ENCODE data around the gene TECPR1. TPM values are rescaled to one million over a fixed set of nuclear protein-coding genes. Genes with fewer than 3 reads are reported as not detected.

TECPR1 gene
- total RNA-seq, 4 donors from 2014 or later: 16.1 to 32.4 (median 22.5) TPM

DNA sequence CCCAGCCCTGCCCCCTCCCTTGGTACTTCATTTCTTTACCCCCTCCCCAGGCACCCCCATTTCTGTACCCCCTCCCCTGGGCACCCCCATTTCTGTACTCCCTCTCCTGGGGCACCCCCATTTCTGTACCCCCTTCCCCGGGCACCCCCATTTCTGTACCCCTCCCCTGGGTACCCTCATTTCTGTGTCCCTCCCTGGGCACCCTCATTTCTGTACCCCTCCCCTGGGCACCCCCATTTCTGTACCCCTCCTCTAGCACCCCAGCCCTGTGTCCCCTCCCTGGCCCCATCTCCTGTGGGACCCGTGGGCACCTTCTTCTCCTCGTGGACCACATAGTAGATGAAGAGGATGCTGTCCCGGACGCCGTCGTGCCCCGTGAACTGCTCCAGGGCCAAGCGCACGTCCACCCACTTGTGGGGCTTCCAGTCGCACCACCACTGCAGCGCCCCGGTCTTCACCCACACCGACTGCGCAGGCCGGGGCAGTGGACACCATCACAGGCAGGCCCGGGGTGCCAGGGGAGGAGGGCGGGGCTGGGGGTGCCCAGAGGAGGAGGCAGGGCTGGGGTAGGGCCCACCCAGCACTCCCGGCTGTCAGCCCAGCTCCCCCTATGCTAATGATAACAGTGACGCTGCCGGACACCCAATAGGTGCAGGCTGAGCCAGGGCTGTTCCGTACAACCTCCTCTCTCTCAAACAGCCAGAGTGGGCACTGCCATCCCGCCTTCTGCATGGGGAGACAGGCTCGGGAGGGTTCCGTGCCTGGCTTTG, 20.4 kb downstream of the TECPR1 start:
- 88% methylated on average over 10 of the region's 25 CpGs for WGBS
- Histone ChIP-seq H3K27me3 (no peaks in the 10 kb centered on the region), H3K36me3 (peaks cover 14 to 88% (median 81%) of the 10 kb centered on the region in 4 donors), H3K4me3 (no peak overlapping the region), H3K9me3 (no peaks in the 10 kb centered on the region), H3K27ac (replicated peaks in 1 of 4) (no peak overlapping the region), H3K4me1 (no peaks in the 10 kb centered on the region)
- no peak for DNase-seq (ENCODE audit: extremely low spot score)
- intact Hi-C loops (cut with DNase I): no loop called here
- TF ChIP-seq POLR2AphosphoS5 (IDR thresholded peaks at IDR 0.05) (no peak), POLR2A (IDR thresholded peaks at IDR 0.05; ENCODE audit: low read depth) (no peak), CTCF (IDR thresholded peaks at IDR 0.05) (no peak), EP300 (IDR thresholded peaks at IDR 0.05) (no peak)

GRCh38 chr7:98230746-98231471, 21.1 kb downstream of the TECPR1 start:
- intact Hi-C loops (cut with DNase I): no loop called here
- no peaks in the 10 kb centered on the region for H3K4me1 ChIP-seq
- no peak overlapping the region for H3K4me3 ChIP-seq
- no peaks in the 10 kb centered on the region for H3K9me3 ChIP-seq
- H3K27me3 ChIP-seq: no peaks in the 10 kb centered on the region
- H3K36me3 ChIP-seq: peaks cover 12 to 88% (median 81%) of the 10 kb centered on the region in 4 donors
- DNase-seq (ENCODE audit: extremely low spot score): no peak
- WGBS: 92% methylated on average over 5 of the region's 30 CpGs
- no peak for TF ChIP-seq CTCF (IDR thresholded peaks at IDR 0.05)
- TF ChIP-seq POLR2A (IDR thresholded peaks at IDR 0.05; ENCODE audit: low read depth): no peak
- TF ChIP-seq EP300 (IDR thresholded peaks at IDR 0.05): no peak
- TF ChIP-seq POLR2AphosphoS5 (IDR thresholded peaks at IDR 0.05): no peak
- H3K27ac ChIP-seq (replicated peaks in 1 of 4): no peak overlapping the region

DNA sequence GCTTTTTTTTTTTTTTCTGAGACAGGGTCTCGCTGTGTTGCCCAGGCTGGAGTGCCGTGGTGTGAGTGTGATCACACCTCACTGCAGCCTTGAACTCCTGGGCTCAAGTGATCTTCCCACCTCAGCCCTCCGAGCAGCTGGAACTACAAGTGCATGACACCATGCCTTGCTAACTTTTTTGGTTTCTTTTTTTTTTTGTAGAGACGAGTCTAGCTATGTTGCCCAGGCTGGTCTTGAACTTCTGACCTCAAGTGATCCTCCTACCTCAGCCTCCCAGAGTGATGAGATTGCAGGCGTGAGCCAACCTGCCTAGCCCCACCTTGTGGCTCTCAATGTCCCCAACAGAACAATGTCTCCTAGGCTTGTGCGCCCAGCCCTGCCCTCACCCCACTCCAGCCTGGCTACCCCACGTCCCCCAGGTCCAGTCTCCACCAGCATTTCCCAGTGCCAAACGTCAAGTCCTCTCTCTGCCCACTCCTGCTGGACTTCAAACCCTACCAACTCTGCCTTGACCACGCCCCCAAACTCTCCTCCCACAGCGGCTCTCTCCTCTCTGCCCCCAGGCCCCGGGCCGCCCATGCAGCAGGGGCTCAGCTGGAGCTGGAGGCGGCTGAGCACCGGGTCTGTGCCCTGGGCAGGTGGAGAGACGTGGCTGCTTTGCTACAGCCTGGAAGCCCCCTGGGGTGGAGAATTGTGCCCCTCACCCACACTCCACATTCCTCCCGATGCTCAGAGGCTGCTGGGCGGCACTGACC, 21.9 kb downstream of the TECPR1 start:
- H3K4me3 ChIP-seq: no peak overlapping the region
- H3K27me3 ChIP-seq: no peaks in the 10 kb centered on the region
- 86% methylated on average over 11 of the region's 17 CpGs for WGBS
- no peak for DNase-seq (ENCODE audit: extremely low spot score)
- intact Hi-C loops (cut with DNase I): no loop called here
- no peak for TF ChIP-seq POLR2A (IDR thresholded peaks at IDR 0.05; ENCODE audit: low read depth)
- TF ChIP-seq CTCF (IDR thresholded peaks at IDR 0.05): no peak
- TF ChIP-seq POLR2AphosphoS5 (IDR thresholded peaks at IDR 0.05): no peak
- no peak for TF ChIP-seq EP300 (IDR thresholded peaks at IDR 0.05)
- no peaks in the 10 kb centered on the region for H3K9me3 ChIP-seq
- H3K4me1 ChIP-seq: no peaks in the 10 kb centered on the region
- peaks cover 12 to 92% (median 85%) of the 10 kb centered on the region in 4 donors for H3K36me3 ChIP-seq
- no peak overlapping the region for H3K27ac ChIP-seq (replicated peaks in 1 of 4)

GRCh38 chr7:98229441-98229840, 22.6 kb downstream of the TECPR1 start:
- no peaks in the 10 kb centered on the region for H3K9me3 ChIP-seq
- no peaks in the 10 kb centered on the region for H3K4me1 ChIP-seq
- peaks cover 12 to 95% (median 90%) of the 10 kb centered on the region in 4 donors for H3K36me3 ChIP-seq
- DNase-seq (ENCODE audit: extremely low spot score): no peak
- H3K27ac ChIP-seq (replicated peaks in 1 of 4): no peak overlapping the region
- intact Hi-C loops (cut with DNase I): no loop called here
- no peak for TF ChIP-seq CTCF (IDR thresholded peaks at IDR 0.05)
- TF ChIP-seq POLR2AphosphoS5 (IDR thresholded peaks at IDR 0.05): no peak
- no peak for TF ChIP-seq EP300 (IDR thresholded peaks at IDR 0.05)
- TF ChIP-seq POLR2A (IDR thresholded peaks at IDR 0.05; ENCODE audit: low read depth): no peak
- no peak overlapping the region for H3K4me3 ChIP-seq
- H3K27me3 ChIP-seq: no peaks in the 10 kb centered on the region
- 67% methylated on average over 1 of the region's 11 CpGs for WGBS
